Stimulated activated CD8-positive, alpha-beta memory T cell treated with anti-CD3 and anti-CD28 coated beads, Interleukin-7, amount 100 ng/mL, for 4 hours (primary cell): ENCODE results near the gene TPP2.

Source experiments
- DNase-seq, 2 donors: peaks; one replicate each; pipeline ENCODE4 v3.0.0-alpha.2; 2020; ENCODE audit warnings: low read depth in 2 of 2

Gene TPP2

GRCh38 chr13:102597029-102597961 is 509 bp downstream of the TPP2 start:
- DNase-seq: no peak

- DNase-seq: no peak
These were observed 1.3 kb downstream of the TPP2 start for GRCh38 chr13:102598061-102598460.

DNA sequence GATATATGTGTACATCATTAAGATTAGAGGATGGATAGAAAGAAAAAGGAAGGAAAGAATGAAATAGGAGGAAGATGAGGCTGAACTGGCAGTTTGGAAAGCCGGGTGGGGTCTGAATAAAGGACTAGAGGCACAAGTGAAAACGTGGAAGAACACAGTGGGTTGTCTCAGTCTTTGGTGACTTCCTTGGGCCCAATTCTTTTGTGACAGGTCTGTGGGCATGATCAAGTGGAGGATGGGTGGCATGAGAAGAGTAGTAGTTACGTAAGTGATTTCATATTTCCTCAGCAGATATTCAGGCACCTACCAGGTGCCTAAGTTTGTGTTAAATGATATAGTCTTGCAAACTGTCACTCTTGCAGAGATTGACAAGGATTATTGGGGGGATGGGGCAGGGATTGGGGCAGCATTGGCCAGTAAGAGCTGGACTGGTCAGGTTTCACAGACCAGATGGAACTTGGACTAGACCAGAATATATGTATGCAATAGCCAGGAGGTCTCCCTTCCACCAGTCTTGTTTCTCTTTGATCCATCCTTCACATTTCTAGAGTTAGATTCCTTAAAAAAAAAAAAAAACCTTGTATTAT is 2.7 kb downstream of the TPP2 start:
- no peak for DNase-seq

- no peak for DNase-seq
These were observed 9.9 kb downstream of the TPP2 start for GRCh38 chr13:102606537-102607309.

DNA sequence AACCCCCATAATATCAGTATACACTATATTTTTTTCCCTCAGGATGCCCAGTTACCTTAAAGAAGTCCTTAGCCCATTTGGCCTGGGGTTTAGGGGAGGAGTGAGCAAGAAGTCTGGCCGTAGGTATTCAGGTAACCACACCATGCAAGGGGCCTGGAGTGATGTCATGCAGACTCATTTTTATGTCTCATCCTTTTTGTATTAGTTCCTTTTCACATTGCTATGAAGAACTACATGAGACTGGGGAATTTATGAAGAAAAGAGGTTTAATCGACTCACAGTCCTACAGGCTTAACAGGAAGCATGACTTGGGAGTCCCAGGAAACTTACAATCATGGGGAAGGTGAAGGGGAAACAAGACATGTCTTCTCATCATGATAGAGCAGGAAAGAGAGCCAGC is 12.2 kb downstream of the TPP2 start:
- no peak for DNase-seq

GRCh38 chr13:102609696-102610095 is 12.9 kb downstream of the TPP2 start:
- no peak for DNase-seq

- DNase-seq: no peak
These were observed 13.6 kb downstream of the TPP2 start for GRCh38 chr13:102610296-102610895.

DNA sequence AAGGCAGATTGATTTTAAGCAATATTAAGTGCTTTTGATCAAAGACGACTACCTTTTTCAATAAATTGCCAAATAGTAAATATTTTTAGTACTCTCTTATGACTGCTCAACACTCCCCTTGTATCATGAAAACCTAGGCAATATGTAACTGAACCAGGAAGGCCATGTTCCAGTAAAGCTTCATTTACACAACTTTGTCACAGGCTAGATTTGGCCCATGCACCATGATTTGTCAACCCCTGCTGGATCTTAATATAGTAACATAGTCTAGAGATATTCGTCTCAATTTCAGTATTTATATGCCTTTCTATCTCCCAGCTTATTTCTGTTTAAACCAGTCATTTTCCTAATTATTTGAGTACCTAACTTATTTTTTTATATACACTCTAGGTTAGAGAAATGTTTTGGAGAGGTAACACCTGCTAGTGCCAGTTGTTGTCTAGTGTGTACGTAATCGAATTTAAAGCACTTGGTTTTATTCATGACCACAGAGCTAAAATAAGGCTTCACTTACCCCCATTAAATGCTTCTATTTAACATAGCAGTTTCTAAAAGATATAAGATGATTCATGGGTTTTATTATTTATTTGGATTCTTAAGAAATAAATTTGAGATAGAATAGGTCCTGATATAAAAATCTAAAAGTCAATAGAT is 21.0 kb downstream of the TPP2 start:
- DNase-seq: no peak

DNA sequence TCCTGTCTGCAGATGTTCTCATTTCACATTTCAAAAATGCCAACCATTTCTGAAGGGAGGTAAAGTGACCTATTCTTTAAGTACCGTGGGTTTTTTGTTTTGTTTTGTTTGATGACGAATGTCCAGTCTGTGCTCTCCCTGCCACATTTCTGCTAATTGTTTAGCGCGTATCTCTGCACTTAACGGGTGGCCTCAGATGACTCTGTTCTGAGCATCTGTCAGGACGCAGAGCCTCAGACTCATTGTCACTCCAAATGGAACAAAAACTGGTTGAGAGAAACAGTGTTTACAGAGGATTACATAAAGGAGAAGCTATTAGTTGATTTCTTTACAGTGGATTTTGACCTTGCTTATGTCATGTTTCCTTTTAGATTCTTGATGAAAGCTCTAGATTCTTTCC is 23.7 kb downstream of the TPP2 start:
- DNase-seq: no peak

DNA sequence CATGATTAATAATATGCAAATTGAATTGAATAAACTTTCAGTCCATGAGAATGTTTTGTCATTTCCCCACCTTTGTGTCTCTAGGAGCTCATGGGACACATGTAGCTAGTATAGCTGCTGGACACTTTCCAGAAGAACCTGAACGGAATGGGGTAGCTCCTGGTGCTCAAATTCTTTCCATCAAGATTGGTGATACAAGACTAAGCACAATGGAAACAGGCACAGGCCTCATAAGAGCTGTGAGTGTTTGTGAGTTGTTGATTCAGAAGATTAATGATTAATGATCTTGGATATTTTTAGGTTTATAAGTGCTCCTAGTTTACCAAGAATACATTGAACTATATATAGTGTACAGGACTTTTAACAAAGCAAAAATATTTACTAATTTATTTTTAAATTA is 30.1 kb downstream of the TPP2 start:
- DNase-seq: no peak

GRCh38 chr13:102628559-102628958 is 31.8 kb downstream of the TPP2 start:
- no peak for DNase-seq

DNA sequence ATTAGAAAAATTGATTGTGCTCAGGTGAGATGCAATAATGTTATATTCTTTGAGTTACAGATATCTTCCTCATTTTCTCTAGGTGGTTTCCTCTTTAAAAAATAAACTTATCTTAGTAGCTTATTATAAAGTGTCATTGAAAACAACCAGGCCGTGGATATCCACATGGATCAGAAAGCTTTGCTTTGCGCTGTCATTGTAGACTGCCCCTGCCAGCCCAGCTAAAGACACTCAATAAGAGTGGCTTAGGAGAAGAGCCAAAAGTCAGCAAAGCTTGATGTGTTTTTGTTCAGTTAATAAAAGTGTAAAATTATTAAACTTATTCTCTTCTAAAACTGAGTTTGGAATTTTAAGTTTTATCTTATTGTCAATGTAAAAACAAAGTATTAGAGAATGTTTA is 34.4 kb downstream of the TPP2 start:
- no peak for DNase-seq

GRCh38 chr13:102638741-102639140 is 42.0 kb downstream of the TPP2 start:
- no peak for DNase-seq

GRCh38 chr13:102642029-102642428 is 45.2 kb downstream of the TPP2 start:
- DNase-seq: no peak

GRCh38 chr13:102642475-102642874 is 45.7 kb downstream of the TPP2 start:
- no peak for DNase-seq

- no peak for DNase-seq
These were observed 46.9 kb downstream of the TPP2 start for GRCh38 chr13:102643656-102644055.

DNA sequence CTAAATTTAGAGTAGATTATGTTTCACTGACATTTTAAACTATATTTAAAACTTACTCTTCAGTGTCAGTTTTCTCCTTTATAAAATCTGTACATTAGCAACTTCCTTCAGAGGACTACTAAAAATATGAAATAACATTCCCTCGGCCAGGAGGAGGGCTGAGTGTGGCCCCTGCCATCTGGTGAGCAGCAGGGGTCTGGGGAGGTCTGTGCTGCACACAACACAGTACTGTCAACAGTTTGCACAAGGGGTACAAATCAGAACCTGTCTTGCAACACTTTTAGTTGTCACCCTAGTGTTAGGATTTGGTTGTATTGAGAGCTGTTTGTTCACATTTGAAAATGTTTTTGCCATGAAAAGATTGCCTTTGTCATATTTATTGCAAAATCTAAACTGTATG is 48.9 kb downstream of the TPP2 start:
- no peak for DNase-seq

DNA sequence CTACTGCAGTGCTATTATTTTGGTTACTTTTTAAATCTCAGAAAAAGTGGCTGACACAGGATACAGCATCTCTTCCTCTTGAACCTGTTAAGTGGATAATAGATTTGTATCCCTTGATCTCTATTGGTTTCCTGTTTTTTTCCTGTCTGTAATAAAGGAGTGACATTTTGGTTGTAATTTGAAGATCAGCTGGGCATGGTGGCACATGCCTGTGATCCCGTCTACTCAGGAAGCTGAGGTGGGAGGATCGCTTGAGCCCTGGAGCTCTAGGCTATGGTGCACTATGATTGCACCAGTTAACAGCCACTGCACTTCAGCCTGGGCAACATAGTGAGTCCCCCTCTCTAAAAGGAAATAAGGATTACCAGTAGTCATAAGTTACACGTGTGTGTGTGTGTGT is 51.3 kb downstream of the TPP2 start:
- DNase-seq: no peak

- no peak for DNase-seq
These were observed 53.7 kb downstream of the TPP2 start for GRCh38 chr13:102650444-102650843.

GRCh38 chr13:102651392-102651791 is 54.6 kb downstream of the TPP2 start:
- no peak for DNase-seq

- no peak for DNase-seq
These were observed 55.1 kb downstream of the TPP2 start for GRCh38 chr13:102651892-102652291.

DNA sequence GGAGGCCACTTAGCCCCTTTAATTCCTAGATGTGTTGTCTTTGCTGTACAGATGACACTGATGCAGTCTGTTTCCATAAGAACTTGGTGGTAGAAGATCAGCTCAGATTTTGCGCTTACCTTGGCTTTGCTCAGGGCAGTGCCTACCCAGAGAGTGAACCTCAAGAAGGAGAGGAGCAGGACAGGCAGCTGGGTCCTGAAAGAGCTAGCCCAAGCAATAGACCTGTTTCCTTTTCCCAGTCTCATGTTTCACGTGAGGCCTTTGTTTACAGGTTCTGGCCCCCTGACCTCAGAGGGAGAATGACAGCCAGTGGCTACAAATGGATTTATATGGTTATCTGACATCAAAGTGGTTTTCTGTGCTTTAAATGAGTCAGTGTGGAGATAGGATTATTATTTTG is 58.0 kb downstream of the TPP2 start:
- no peak for DNase-seq
